ENCODE results near the gene SLC29A4.

SLC29A4 gene

GRCh38 chr7:5332579-5332978 lies 49.8 kb downstream of the SLC29A4 start:
- no peak for TF ChIP-seq POU6F1 (CRISPR knock-in tag; IDR thresholded peaks at IDR 0.05; ENCODE audit: borderline replicate concordance, low read depth)
- ATAC-seq, result no peak

GRCh38 chr7:5333121-5334045 lies 50.6 kb downstream of the SLC29A4 start:
- no peak for TF ChIP-seq ZFP30 (CRISPR knock-in tag; IDR thresholded peaks at IDR 0.05)
- TF ChIP-seq TOX (CRISPR knock-in tag; IDR thresholded peaks at IDR 0.05; ENCODE audit: borderline replicate concordance), result no peak
- no peak for TF ChIP-seq ARNTL (CRISPR knock-in tag; IDR thresholded peaks at IDR 0.05; ENCODE audit: borderline replicate concordance, low read depth)
- TF ChIP-seq ZC3H10 (CRISPR knock-in tag; IDR thresholded peaks at IDR 0.05), result no peak
- no peak for TF ChIP-seq RARB (CRISPR knock-in tag; IDR thresholded peaks at IDR 0.05)
- TF ChIP-seq BACH2 (CRISPR knock-in tag; IDR thresholded peaks at IDR 0.05; ENCODE audit: borderline replicate concordance), result no peak
- TF ChIP-seq OSR1 (CRISPR knock-in tag; IDR thresholded peaks at IDR 0.05), result no peak
- no peak for TF ChIP-seq ESRRG (CRISPR knock-in tag; IDR thresholded peaks at IDR 0.05)
- no peak for TF ChIP-seq ISL1 (CRISPR knock-in tag; IDR thresholded peaks at IDR 0.05)
- no peak for TF ChIP-seq GLIS3 (CRISPR knock-in tag; IDR thresholded peaks at IDR 0.05)
- peak; percentile 9; the same call in 1 of the 3 replicates for ATAC-seq

GRCh38 chr7:5334671-5335070 lies 51.9 kb downstream of the SLC29A4 start:
- ATAC-seq, result no peak
- TF ChIP-seq TCF4 (CRISPR knock-in tag; IDR thresholded peaks at IDR 0.05; ENCODE audit: borderline replicate concordance) (no peak), ZFP3 (CRISPR knock-in tag; IDR thresholded peaks at IDR 0.05) (no peak), CSRNP3 (CRISPR knock-in tag; IDR thresholded peaks at IDR 0.05) (no peak), TOX (CRISPR knock-in tag; IDR thresholded peaks at IDR 0.05; ENCODE audit: borderline replicate concordance) (no peak), GLIS3 (CRISPR knock-in tag; IDR thresholded peaks at IDR 0.05) (no peak), ZNF8 (CRISPR knock-in tag; IDR thresholded peaks at IDR 0.05) (no peak), ZC3H10 (CRISPR knock-in tag; IDR thresholded peaks at IDR 0.05) (no peak), ZFP30 (CRISPR knock-in tag; IDR thresholded peaks at IDR 0.05) (no peak), RARB (CRISPR knock-in tag; IDR thresholded peaks at IDR 0.05) (no peak), ARNTL (CRISPR knock-in tag; IDR thresholded peaks at IDR 0.05; ENCODE audit: borderline replicate concordance, low read depth) (no peak), BACH2 (CRISPR knock-in tag; IDR thresholded peaks at IDR 0.05; ENCODE audit: borderline replicate concordance) (no peak), ZNF70 (CRISPR knock-in tag; IDR thresholded peaks at IDR 0.05) (no peak), CSDC2 (CRISPR knock-in tag; IDR thresholded peaks at IDR 0.05) (no peak), POU6F1 (CRISPR knock-in tag; IDR thresholded peaks at IDR 0.05; ENCODE audit: borderline replicate concordance, low read depth) (no peak), ESRRG (CRISPR knock-in tag; IDR thresholded peaks at IDR 0.05) (no peak), ISL1 (CRISPR knock-in tag; IDR thresholded peaks at IDR 0.05) (no peak)
- TF ChIP-seq, protein P1, sequence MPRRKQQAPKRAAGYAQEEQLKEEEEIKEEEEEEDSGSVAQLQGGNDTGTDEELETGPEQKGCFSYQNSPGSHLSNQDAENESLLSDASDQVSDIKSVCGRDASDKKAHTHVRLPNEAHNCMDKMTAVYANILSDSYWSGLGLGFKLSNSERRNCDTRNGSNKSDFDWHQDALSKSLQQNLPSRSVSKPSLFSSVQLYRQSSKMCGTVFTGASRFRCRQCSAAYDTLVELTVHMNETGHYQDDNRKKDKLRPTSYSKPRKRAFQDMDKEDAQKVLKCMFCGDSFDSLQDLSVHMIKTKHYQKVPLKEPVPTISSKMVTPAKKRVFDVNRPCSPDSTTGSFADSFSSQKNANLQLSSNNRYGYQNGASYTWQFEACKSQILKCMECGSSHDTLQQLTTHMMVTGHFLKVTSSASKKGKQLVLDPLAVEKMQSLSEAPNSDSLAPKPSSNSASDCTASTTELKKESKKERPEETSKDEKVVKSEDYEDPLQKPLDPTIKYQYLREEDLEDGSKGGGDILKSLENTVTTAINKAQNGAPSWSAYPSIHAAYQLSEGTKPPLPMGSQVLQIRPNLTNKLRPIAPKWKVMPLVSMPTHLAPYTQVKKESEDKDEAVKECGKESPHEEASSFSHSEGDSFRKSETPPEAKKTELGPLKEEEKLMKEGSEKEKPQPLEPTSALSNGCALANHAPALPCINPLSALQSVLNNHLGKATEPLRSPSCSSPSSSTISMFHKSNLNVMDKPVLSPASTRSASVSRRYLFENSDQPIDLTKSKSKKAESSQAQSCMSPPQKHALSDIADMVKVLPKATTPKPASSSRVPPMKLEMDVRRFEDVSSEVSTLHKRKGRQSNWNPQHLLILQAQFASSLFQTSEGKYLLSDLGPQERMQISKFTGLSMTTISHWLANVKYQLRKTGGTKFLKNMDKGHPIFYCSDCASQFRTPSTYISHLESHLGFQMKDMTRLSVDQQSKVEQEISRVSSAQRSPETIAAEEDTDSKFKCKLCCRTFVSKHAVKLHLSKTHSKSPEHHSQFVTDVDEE (CRISPR knock-in tag; IDR thresholded peaks at IDR 0.05), result no peak
- TF ChIP-seq, protein P2, sequence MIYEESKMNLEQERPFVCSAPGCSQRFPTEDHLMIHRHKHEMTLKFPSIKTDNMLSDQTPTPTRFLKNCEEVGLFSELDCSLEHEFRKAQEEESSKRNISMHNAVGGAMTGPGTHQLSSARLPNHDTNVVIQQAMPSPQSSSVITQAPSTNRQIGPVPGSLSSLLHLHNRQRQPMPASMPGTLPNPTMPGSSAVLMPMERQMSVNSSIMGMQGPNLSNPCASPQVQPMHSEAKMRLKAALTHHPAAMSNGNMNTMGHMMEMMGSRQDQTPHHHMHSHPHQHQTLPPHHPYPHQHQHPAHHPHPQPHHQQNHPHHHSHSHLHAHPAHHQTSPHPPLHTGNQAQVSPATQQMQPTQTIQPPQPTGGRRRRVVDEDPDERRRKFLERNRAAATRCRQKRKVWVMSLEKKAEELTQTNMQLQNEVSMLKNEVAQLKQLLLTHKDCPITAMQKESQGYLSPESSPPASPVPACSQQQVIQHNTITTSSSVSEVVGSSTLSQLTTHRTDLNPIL (CRISPR knock-in tag; IDR thresholded peaks at IDR 0.05; ENCODE audit: low read depth), result no peak

Data from SK-N-SH treated with all-trans-retinoic acid at 6 μM for 48 hours (cell line).